HepG2 (cell line): ENCODE results near the gene NOL4L. TPM values are rescaled to one million over a fixed set of nuclear protein-coding genes. Genes with fewer than 3 reads are reported as not detected.

ENCODE experiments used
- FUBP1 ChIP-seq: sonication (generic); formaldehyde crosslinking; IDR thresholded peaks from 2 replicates; pipeline ENCODE4 v1.5.1; 2020; ENCODE audit warnings: missing genetic modification reagents, mild to moderate bottlenecking, borderline replicate concordance
- ZNF512 ChIP-seq: sonication (generic); formaldehyde crosslinking; IDR thresholded peaks from 2 replicates; pipeline ENCODE4 v1.4.0; 2020; ENCODE audit warnings: mild to moderate bottlenecking, missing genetic modification reagents
- ZNF687 ChIP-seq: sonication (generic); formaldehyde crosslinking; IDR thresholded peaks from 2 replicates; pipeline ENCODE4 v1.5.1; 2020; ENCODE audit warnings: mild to moderate bottlenecking, missing genetic modification reagents, moderate library complexity
- polyA plus RNA-seq, 8 experiments: library from polyadenylated mRNA; depleted of rRNA in 3 of 8; stranded (reverse) in 7 of 8; unstranded in 1 of 8; fragments of >200 nt; fragmentation: Illumina TruSeq in 4 of 8; extraction: Trizol in 4 of 8; gene quantifications; 2 replicates each; pipeline versions ENCODE4 v1.2.1 to v1.2.3, GENCODE V29; 2011 to 2016; ENCODE audit warnings: low read depth in 4 of 8, missing spikeins in 1 of 8, mixed read lengths in 1 of 8; ENCODE audit not compliant: insufficient read depth in 1 of 8
- total RNA-seq, 5 experiments: library from RNA; depleted of rRNA; stranded (reverse); fragments of >200 nt; fragmentation: Illumina TruSeq; extraction: Trizol; gene quantifications; 2 replicates each; pipeline ENCODE4 v1.2.3, GENCODE V29; 2016; ENCODE audit warnings: low read depth in 1 of 5

Gene NOL4L
- total and polyA plus RNA-seq, 2 of the 13 experiments (the other 11 are each of a cell fraction or from before 2014, with no cell fraction given): 16.6 to 35.4 TPM

- TF ChIP-seq ZNF687 (CRISPR knock-in tag) (0 out of 2 replicates have a peak, but pooled peaks have one; percentile 17), ZNF512 (CRISPR knock-in tag) (no peak), FUBP1 (CRISPR knock-in tag) (no peak)
Measured at GRCh38 chr20:32456869-32457478, 128.2 kb downstream of the NOL4L start (continued).
